Effector CD8-positive, alpha-beta T cell (primary cell): ENCODE measurements around the gene PSG1.
"Not testable (repeated sequence)": the region's sequence is repeated elsewhere in the genome, so short reads cannot be mapped to it uniquely, and the experiment has no call there.

Experiments used
- DNase-seq: peaks from one replicate; lab custom pipeline; 2025; lab: John Stamatoyannopoulos, UW

Gene PSG1

GRCh38 chr19:42819960-42820650 lies 59.4 kb downstream of the PSG1 start:
- not testable (repeated sequence) for DNase-seq

- DNase-seq, result no peak
Observed at GRCh38 chr19:42816894-42817293, 62.6 kb downstream of the PSG1 start.
